ENCODE results near the gene AKAP6.
"Not testable (repeated sequence)": the region's sequence is repeated elsewhere in the genome, so short reads cannot be mapped to it uniquely, and the experiment has no call there.

AKAP6 gene

GRCh38 chr14:32545506-32546210 lies 216.6 kb downstream of the AKAP6 start:
- no peak for DNase-seq

- DNase-seq, result no peak
Measured at GRCh38 chr14:32546246-32546645, 217.1 kb downstream of the AKAP6 start.

- no peak for DNase-seq
Measured at GRCh38 chr14:32552766-32553165, 223.7 kb downstream of the AKAP6 start.

GRCh38 chr14:32559048-32559447 lies 229.9 kb downstream of the AKAP6 start:
- no peak for DNase-seq

GRCh38 chr14:32559590-32559989 lies 230.5 kb downstream of the AKAP6 start:
- no peak for DNase-seq

GRCh38 chr14:32560209-32560857 lies 231.2 kb downstream of the AKAP6 start:
- DNase-seq, result peak; percentile 12

- DNase-seq, result no peak
Measured at GRCh38 chr14:32561520-32561919, 232.4 kb downstream of the AKAP6 start.

- DNase-seq, result no peak
Measured at GRCh38 chr14:32564596-32564995, 235.5 kb downstream of the AKAP6 start.

GRCh38 chr14:32565256-32565655 lies 236.2 kb downstream of the AKAP6 start:
- no peak for DNase-seq

- DNase-seq, result no peak
Measured at GRCh38 chr14:32567543-32568384, 238.7 kb downstream of the AKAP6 start.

GRCh38 chr14:32571551-32571950 lies 242.5 kb downstream of the AKAP6 start:
- DNase-seq, result no peak

GRCh38 chr14:32571995-32572866 lies 243.1 kb downstream of the AKAP6 start:
- DNase-seq, result no peak

- DNase-seq, result no peak
Measured at GRCh38 chr14:32572867-32573150, 243.7 kb downstream of the AKAP6 start.

GRCh38 chr14:32574269-32574668 lies 245.2 kb downstream of the AKAP6 start:
- no peak for DNase-seq

GRCh38 chr14:32576088-32576795 lies 247.1 kb downstream of the AKAP6 start:
- DNase-seq, result peak; percentile 8

GRCh38 chr14:32576977-32577376 lies 247.9 kb downstream of the AKAP6 start:
- no peak for DNase-seq

GRCh38 chr14:32578181-32578580 lies 249.1 kb downstream of the AKAP6 start:
- no peak for DNase-seq

- not testable (repeated sequence) for DNase-seq
Measured at GRCh38 chr14:32583427-32583826, 254.3 kb downstream of the AKAP6 start.

- no peak for DNase-seq
Measured at GRCh38 chr14:32584079-32584478, 255.0 kb downstream of the AKAP6 start.

- DNase-seq, result no peak
Measured at GRCh38 chr14:32587461-32587860, 258.4 kb downstream of the AKAP6 start.

- no peak for DNase-seq
Measured at GRCh38 chr14:32588448-32589320, 259.6 kb downstream of the AKAP6 start.
